ENCODE measurements around the gene CCR2.
A peak's percentile ranks its signal among the peaks of the same experiment; 100 is the strongest.

CCR2 gene

GRCh38 chr3:46406443-46406787, 52.5 kb downstream of the CCR2 start:
- DNase-seq = no peak

- DNase-seq = peak; percentile 7 to 26
Measured at GRCh38 chr3:46406788-46407611, 53.1 kb downstream of the CCR2 start, which contains the start of the genes CCR5AS and CCRL2. Gene CCR5AS, minus strand, starts transcription at chr3:46407066. Gene CCRL2, plus strand, starts transcription at chr3:46407259. Its CDS starts 821 bp downstream, at chr3:46408080.

GRCh38 chr3:46407970-46408369, 54.1 kb downstream of the CCR2 start:
- DNase-seq = no peak

GRCh38 chr3:46408853-46409252, 54.9 kb downstream of the CCR2 start:
- no peak for DNase-seq

GRCh38 chr3:46409739-46410489, 56.0 kb downstream of the CCR2 start:
- no peak for DNase-seq
